GM23338 (cell line): ENCODE results near the gene ARHGAP27. TPM values are rescaled to one million over a fixed set of nuclear protein-coding genes. Genes with fewer than 3 reads are reported as not detected.

Experiments
- ATAC-seq: fragments of 200-7000 bp; cut with Tn5 transposase; 3 replicates; pipeline ENCODE4 v1.9.1; 2020
- DNase-seq: peaks from one replicate; pipeline ENCODE4 v3.0.0-alpha.2; 2015; ENCODE audit warnings: low spot score
- H2AFZ ChIP-seq: fragments of 200-600 bp; sonication (generic); 2 replicates; pipeline ENCODE4 v1.8.0; 2016; ENCODE audit warnings: antibody characterized with exemption, mild to moderate bottlenecking, moderate library complexity
- H3F3A ChIP-seq: fragments of 200-600 bp; sonication (generic); replicated peaks from 2 replicates; pipeline ENCODE4 v1.8.0; 2017; ENCODE audit warnings: antibody characterized with exemption, mixed run types, low read depth
- H3K27ac ChIP-seq: fragments of 200-600 bp; sonication (generic); 2 replicates; pipeline ENCODE4 v1.6.1; 2016; ENCODE audit warnings: low read depth
- H3K27me3 ChIP-seq: fragments of 200-600 bp; sonication (generic); 2 replicates; pipeline ENCODE4 v1.8.0; 2016; ENCODE audit warnings: mild to moderate bottlenecking, mixed run types, moderate library complexity; ENCODE audit not compliant: insufficient read depth
- H3K36me3 ChIP-seq: fragments of 200-600 bp; sonication (generic); 2 replicates; pipeline ENCODE4 v1.8.0; 2016; ENCODE audit warnings: mild to moderate bottlenecking; ENCODE audit not compliant: insufficient read depth
- H3K4me1 ChIP-seq: fragments of 200-600 bp; sonication (generic); 2 replicates; pipeline ENCODE4 v1.8.0; 2016; ENCODE audit warnings: mild to moderate bottlenecking, moderate library complexity; ENCODE audit not compliant: insufficient read depth
- H3K4me2 ChIP-seq: fragments of 200-600 bp; sonication (generic); 2 replicates; pipeline ENCODE4 v1.7.1; 2017; ENCODE audit warnings: mixed run types
- H3K4me3 ChIP-seq: fragments of 200-600 bp; sonication (generic); 2 replicates; pipeline ENCODE4 v1.6.1; 2016; ENCODE audit warnings: mixed run types
- H3K79me2 ChIP-seq: fragments of 200-600 bp; sonication (generic); replicated peaks from 2 replicates; pipeline ENCODE4 v1.8.0; 2017; ENCODE audit warnings: mild to moderate bottlenecking; ENCODE audit not compliant: insufficient read depth
- H3K9me2 ChIP-seq: fragments of 200-600 bp; sonication (generic); 2 replicates; pipeline ENCODE4 v1.8.0; 2017; ENCODE audit not compliant: insufficient read depth
- H4K20me1 ChIP-seq: fragments of 200-600 bp; sonication (generic); replicated peaks from 2 replicates; pipeline ENCODE4 v1.8.0; 2017; ENCODE audit warnings: mild to moderate bottlenecking; ENCODE audit not compliant: insufficient read depth
- H3K27ac Mint-ChIP-seq: 2 replicates; pipeline ENCODE4 v1.8.0; 2020; ENCODE audit warnings: inconsistent platforms, mild to moderate bottlenecking, moderate library complexity, mixed read lengths
- H3K27me3 Mint-ChIP-seq: 3 replicates; pipeline ENCODE4 v1.8.0; 2022; ENCODE audit warnings: low read depth, mild to moderate bottlenecking, moderate library complexity, mixed read lengths, inconsistent platforms; ENCODE audit not compliant: insufficient read depth, poor library complexity
- H3K36me3 Mint-ChIP-seq: 3 replicates; pipeline ENCODE4 v1.8.0; 2021; ENCODE audit warnings: low read depth, mild to moderate bottlenecking, inconsistent platforms, moderate library complexity, mixed read lengths
- H3K4me1 Mint-ChIP-seq: 3 replicates; pipeline ENCODE4 v1.8.0; 2020; ENCODE audit warnings: mild to moderate bottlenecking, inconsistent platforms, mixed read lengths
- H3K4me3 Mint-ChIP-seq: 3 replicates; pipeline ENCODE4 v1.8.0; 2021; ENCODE audit warnings: moderate library complexity, mild to moderate bottlenecking, inconsistent platforms, mixed read lengths
- H3K9me3 Mint-ChIP-seq: 3 replicates; pipeline ENCODE4 v1.8.0; 2020; ENCODE audit warnings: moderate library complexity, mild to moderate bottlenecking, inconsistent platforms, mixed read lengths
- CREB1 ChIP-seq: fragments of 250-450 bp; sonication (Bioruptor Pico); IDR thresholded peaks from 2 replicates; pipeline ENCODE4 v1.5.0; 2020; ENCODE audit warnings: low read depth, mild to moderate bottlenecking, moderate library complexity
- CTCF ChIP-seq, 2 experiments: fragments of 200-600 bp in 1 of 2; sonication (generic) in 1 of 2; conservative IDR thresholded peaks; 2 replicates each; pipeline versions ENCODE4 v1.5.1 to v1.6.1; 2016 to 2017; ENCODE audit warnings: antibody characterized with exemption in 2 of 2, low read depth in 2 of 2, mild to moderate bottlenecking in 2 of 2, moderate library complexity in 1 of 2
- EZH2 ChIP-seq: fragments of 200-600 bp; sonication (generic); IDR thresholded peaks from one replicate; pipeline ENCODE4 v1.8.0; 2017; ENCODE audit warnings: antibody characterized with exemption, mild to moderate bottlenecking, low read depth; ENCODE audit not compliant: unreplicated experiment
- EZH2phosphoT487 ChIP-seq: fragments of 200-600 bp; sonication (generic); IDR thresholded peaks from one replicate; pipeline ENCODE4 v1.8.1; 2018; ENCODE audit warnings: antibody characterized with exemption; ENCODE audit not compliant: unreplicated experiment
- JUNB ChIP-seq: IDR thresholded peaks from one replicate; pipeline ENCODE4 v1.6.1; 2016; ENCODE audit warnings: antibody characterized with exemption; ENCODE audit not compliant: unreplicated experiment
- NANOG ChIP-seq: IDR thresholded peaks from 2 replicates; pipeline ENCODE4 v1.6.1; 2016; ENCODE audit warnings: antibody characterized with exemption, borderline replicate concordance
- POLR2AphosphoS5 ChIP-seq: IDR thresholded peaks from 2 replicates; pipeline ENCODE4 v1.6.1; 2016; ENCODE audit warnings: antibody characterized with exemption, low read depth
- REST ChIP-seq: IDR thresholded peaks from one replicate; pipeline ENCODE4 v1.6.1; 2018; ENCODE audit warnings: antibody characterized with exemption; ENCODE audit not compliant: unreplicated experiment
- STAT1 ChIP-seq: IDR thresholded peaks from one replicate; pipeline ENCODE4 v1.6.1; 2016; ENCODE audit warnings: antibody characterized with exemption; ENCODE audit not compliant: unreplicated experiment
- ZNF114 ChIP-seq: fragments of 250-450 bp; sonication (Bioruptor Pico); IDR thresholded peaks from 2 replicates; pipeline ENCODE4 v1.5.0; 2020; ENCODE audit warnings: mild to moderate bottlenecking, moderate library complexity
- ZNF331 ChIP-seq: fragments of 250-450 bp; sonication (Bioruptor Pico); IDR thresholded peaks from 2 replicates; pipeline ENCODE4 v1.5.0; 2020; ENCODE audit warnings: low read depth, mild to moderate bottlenecking, moderate library complexity
- ZNF462 ChIP-seq: fragments of 250-450 bp; sonication (Bioruptor Pico); IDR thresholded peaks from 2 replicates; pipeline ENCODE4 v1.5.0; 2020; ENCODE audit warnings: mild to moderate bottlenecking, moderate library complexity
- polyA plus RNA-seq: library from polyadenylated mRNA; unstranded; fragments of >200 nt; fragmentation: Nextera tagmentation; extraction: Ambion mirVana; gene quantifications from 2 replicates; pipeline ENCODE4 v1.2.1, GENCODE V29; 2016
- total RNA-seq: library from RNA; depleted of rRNA; stranded (reverse); fragments of >200 nt; shearing (Covaris generic); gene quantifications from 2 replicates; pipeline ENCODE4 v1.2.3, GENCODE V29; 2014
- TF ChIP-seq, protein P1 (sequence below): IDR thresholded peaks from 2 replicates; pipeline ENCODE4 v1.6.1; 2016; ENCODE audit warnings: antibody characterized with exemption

Gene ARHGAP27
- total and polyA plus RNA-seq, 2 experiments from 2014 or later, result 5.9 to 17.7 TPM

DNA sequence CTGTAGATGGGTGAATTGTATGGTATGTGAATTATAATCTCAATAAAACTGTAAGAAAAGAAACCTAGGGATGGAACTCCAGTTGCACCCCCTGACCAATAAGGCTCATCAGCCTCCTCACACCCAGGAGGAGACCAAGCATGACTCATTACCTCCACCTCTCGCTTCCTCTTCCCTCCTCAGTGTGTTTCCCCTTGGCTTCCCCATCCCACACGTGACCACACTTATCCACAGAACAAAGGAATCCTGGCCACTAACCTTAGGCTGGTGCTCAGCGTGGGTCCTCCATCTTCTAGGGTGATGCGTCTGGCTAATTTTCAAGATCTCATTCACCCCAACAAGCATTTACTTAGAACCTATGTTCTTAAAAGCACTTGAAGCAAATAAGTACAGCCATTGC is 79.6 kb downstream of the ARHGAP27 start:
- TF ChIP-seq CTCF (conservative IDR thresholded peaks at IDR 0.05; ENCODE audit: low read depth in 2 of 2) (no peak), ZNF114 (CRISPR knock-in tag) (no peak), NANOG (no peak), REST (no peak), EZH2 (no peak), POLR2AphosphoS5 (no peak), JUNB (no peak), EZH2phosphoT487 (no peak), STAT1 (no peak), CREB1 (CRISPR knock-in tag) (no peak), ZNF331 (CRISPR knock-in tag) (no peak), ZNF462 (no peak)
- TF ChIP-seq, protein P1, sequence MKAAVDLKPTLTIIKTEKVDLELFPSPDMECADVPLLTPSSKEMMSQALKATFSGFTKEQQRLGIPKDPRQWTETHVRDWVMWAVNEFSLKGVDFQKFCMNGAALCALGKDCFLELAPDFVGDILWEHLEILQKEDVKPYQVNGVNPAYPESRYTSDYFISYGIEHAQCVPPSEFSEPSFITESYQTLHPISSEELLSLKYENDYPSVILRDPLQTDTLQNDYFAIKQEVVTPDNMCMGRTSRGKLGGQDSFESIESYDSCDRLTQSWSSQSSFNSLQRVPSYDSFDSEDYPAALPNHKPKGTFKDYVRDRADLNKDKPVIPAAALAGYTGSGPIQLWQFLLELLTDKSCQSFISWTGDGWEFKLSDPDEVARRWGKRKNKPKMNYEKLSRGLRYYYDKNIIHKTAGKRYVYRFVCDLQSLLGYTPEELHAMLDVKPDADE, result no peak
- peaks cover 6% of the 10 kb centered on the region for H3K27me3 Mint-ChIP-seq
- no peak for ATAC-seq

More for the DNA sequence above, 79.6 kb downstream of the ARHGAP27 start:
- Mint-ChIP-seq H3K36me3 (no peaks in the 10 kb centered on the region; the same call in 2 of the 3 replicates), H3K9me3 (peaks cover 9% of the 10 kb centered on the region; the same call in 2 of the 3 replicates), H3K27ac (no peak overlapping the region), H3K4me1 (peaks cover 2% of the 10 kb centered on the region; the same call in 1 of the 3 replicates), H3K4me3 (no peak overlapping the region)
- Histone ChIP-seq H3K4me3 (no peak overlapping the region), H3K4me1 (no peaks in the 10 kb centered on the region), H3K79me2 (no peaks in the 10 kb centered on the region), H2AFZ (no peak overlapping the region), H3K36me3 (no peaks in the 10 kb centered on the region), H3K9me2 (no peaks in the 10 kb centered on the region), H3K4me2 (no peak overlapping the region), H3K27me3 (no peaks in the 10 kb centered on the region), H3K27ac (no peak overlapping the region), H3F3A (no peaks in the 10 kb centered on the region), H4K20me1 (no peaks in the 10 kb centered on the region)
- no peak for DNase-seq
